AG08395 (cell line): Measurements from ENCODE around the gene VPS54.

Experiments used
- DNase-seq: peaks from one replicate; pipeline ENCODE4 v3.0.0; 2012; ENCODE audit warnings: mixed read lengths, low spot score

Gene VPS54

GRCh38 chr2:63899639-63900038 lies 119.6 kb downstream of the VPS54 start:
- no peak for DNase-seq

GRCh38 chr2:63898839-63899238 lies 120.4 kb downstream of the VPS54 start:
- no peak for DNase-seq

- no peak for DNase-seq
These were observed 125.1 kb downstream of the VPS54 start for GRCh38 chr2:63894167-63894566.

DNA sequence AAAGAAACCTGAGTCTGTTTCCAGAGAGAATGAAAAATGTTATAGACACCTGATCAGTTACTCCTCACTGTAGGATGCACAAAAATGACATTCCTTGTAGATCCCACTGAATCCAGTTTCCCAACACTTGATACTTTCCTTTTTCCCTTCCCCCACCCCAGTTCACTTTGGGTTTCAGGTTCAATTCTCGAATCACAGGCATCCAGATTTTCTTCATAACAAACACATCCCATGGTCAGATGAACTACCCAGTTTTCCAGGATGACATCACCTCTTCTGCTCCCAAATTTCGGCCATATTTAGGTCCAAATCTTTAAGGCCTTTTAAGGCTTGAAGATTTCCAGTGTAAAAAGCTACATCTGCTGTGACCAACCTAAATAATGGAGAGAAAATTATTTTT lies 126.1 kb downstream of the VPS54 start:
- no peak for DNase-seq

GRCh38 chr2:63891488-63892030 lies 127.7 kb downstream of the VPS54 start:
- no peak for DNase-seq

DNA sequence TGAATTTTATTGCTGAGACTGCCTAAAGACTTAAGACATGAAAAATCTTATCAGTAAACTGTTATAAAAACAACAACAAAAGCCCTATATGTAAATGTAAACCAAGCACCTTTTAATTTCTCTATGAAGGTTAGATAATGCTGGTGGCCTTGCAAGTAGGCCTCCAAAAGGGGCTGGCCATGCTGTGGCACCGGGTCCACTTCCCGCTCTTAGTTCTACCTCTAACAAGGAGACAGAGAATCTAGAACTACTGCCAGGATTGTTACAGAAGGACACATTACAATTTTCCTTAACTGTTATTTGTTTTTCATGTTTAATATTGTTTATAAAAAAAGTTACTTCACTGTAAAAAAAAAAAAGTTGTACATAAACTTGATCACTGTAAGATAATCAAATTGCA lies 128.6 kb downstream of the VPS54 start:
- DNase-seq = no peak

DNA sequence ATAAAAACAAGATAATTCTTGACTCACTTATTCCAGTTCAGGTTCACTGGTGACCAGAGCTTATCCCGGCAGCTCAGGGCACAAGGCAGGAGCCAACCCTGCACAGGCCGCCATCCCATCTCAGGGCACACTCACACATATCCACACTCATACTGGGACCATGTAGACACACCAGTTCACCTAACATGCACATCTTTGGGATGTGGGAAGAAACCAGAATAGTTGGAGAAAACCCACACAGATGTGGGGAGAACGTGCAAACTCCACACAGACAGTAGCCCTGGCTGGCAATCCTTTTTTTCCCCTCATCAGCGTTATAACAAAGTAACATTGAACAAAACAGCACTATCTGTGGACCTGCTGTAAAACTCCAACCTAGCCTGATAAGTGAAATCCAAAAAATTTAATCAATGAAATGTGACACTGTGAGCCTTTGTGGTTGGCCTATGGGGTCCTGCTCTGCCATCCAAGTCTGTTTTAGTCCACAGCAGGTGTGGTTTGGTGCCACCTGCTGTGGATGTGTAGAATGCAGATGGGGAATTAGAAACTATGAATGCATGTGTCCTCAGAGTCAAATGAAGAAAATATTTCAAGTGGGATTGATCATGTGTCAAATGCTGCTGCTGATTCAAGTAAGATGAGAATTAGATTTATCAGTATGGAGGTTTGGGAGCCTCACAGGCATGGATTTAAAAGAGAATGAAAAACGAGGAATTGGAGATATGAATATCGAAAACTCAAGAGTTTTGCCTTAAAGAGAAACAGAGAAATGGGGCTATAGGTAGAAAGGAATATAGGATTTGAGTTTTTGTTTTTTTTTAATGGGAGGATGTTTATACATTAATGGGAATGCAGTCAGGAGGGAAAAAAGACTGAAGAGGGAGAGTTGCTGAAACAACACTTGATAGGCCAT lies 130.5 kb downstream of the VPS54 start:
- DNase-seq = peak; percentile 60

DNA sequence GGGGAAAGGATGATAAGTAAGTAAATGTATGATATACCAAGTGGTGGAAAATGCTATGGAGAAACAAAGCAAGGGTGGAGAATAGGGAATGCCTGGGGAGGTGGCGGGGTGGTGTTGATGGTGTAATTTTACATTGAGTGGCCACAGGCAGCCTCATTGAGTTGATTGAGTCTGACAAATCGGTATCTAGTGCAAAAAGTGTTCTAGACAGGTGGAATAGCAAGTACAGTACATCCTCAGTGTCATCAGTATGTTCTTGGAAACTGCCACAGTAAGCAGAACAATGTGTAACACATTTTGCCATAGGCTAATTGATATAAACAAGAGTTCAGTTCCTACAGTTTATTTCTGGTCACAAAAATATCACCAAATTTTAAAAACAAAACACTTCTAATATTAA lies 131.2 kb downstream of the VPS54 start:
- no peak for DNase-seq

DNA sequence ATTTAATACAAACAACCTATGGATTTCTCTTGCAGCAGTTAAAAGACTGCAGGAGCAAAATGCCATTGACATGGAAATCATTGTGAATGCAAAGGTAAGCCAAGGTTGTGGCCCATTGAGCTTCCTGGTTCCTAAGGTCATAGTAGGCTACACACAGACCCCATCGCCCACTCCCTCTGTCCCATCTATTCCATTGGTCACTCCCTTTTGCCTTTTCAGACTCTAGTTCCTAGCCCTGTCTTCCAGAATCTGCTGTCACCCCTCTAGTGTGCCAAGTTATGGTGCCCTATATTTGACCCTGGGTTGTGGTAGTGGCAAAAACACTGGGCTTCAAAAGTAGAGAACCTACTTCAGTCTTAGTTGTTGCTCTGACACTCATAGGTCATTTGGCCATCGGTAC lies 132.8 kb downstream of the VPS54 start:
- no peak for DNase-seq

DNA sequence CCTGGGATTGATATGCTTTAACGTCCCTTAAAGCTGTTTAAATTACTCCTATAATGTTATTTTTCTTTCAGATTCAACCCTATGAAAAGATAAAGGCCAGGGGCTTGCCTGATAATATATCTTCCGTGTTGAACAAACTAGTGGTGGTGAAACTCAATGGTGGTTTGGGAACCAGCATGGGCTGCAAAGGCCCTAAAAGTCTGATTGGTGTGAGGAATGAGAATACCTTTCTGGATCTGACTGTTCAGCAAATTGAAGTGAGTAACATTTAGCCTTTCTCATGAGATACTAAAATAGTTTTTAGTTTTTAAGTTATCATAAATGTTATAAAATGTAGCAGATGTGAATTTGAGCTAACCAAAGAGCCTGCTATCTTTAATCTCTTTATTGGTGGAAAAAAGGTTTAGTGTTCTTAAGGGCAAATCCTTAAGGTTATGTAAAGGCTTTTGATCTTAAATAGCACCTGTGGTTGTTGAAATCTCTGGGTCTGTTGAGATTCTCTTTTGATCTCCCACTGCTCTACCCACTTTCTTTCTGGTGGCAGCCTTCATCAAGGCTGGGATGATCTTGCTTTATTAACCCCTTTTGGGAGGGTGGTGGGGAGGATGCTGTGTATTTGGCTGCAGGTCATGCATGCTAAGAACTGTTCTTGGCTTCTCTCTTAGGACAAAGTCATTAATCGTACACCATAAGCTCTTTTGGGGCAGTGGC lies 136.7 kb downstream of the VPS54 start:
- DNase-seq = no peak

DNA sequence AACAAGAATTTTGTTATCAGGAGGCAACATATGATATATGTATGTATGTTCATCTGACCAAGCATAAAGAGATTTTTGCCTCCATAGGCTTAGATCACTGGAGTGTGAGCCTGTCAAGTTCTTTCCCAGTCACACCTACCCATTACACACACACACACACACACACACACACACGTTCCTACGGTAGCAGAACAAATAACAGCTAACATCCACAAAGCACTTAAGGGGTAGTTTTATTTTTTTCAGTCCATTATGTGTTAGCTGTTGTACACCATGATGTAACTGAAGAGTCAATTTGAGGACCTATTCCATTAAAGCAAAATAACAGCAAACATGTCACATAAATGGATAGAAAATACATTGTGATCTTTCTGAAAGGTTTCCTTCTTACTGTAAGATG lies 138.0 kb downstream of the VPS54 start:
- DNase-seq = no peak

DNA sequence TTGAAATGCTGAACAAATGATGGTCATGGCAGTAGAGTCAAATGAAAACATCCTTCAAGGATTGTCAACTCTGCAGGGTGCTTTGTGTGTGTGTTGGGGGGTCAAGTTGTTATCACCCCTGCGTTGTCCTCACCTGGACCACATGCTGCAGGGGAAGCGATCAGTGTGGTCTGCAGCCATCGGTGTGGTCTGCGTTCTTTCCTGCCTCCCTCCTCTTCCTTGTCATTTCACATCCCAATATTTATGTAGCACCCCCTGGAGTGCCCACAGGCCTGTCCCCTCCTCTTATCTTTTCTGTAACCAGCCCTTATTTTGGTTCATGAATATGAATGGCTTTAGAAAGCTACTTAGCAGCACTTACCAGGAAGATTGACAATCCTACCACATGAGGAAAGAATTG lies 138.6 kb downstream of the VPS54 start:
- no peak for DNase-seq

GRCh38 chr2:63879876-63880433 lies 139.3 kb downstream of the VPS54 start:
- no peak for DNase-seq

DNA sequence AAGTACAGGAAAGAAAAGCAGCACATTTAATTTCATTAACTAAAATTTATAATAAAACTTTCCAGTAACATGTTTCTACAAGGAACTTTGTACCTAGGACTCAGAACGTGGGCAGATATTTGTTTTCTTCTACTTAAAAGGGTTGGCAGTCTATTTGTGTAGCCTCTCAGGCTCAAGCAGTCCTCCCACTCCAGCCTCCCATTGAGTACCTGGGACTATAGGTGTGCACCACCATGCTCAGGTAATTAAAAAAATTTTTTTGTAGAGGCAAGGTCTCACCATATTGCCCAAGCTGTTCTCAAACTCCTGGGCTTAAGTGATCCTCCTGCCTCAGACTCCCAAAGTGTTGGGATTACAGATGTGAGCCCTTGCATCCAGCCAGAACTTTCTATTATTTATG lies 140.7 kb downstream of the VPS54 start:
- no peak for DNase-seq

DNA sequence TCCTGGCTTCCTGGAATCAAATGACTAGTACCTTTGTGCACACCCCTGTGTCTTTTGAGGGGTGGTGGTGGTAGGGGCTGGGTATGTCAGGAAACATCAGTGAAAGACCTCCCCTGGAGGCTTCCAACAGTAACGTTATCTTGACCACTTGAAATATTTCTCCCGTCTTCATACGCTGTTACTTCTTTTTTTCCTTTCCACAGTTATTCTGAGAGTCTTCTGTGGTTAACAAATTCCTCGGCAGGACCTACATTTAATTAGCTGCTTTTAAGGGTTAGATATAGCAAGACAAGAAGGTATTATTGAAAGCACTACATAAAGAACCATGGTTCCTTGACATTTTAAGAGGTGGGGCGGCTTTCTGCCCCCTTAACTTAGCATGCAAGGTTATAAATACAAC lies 142.9 kb downstream of the VPS54 start:
- DNase-seq = no peak

- DNase-seq = no peak
These were observed 143.5 kb downstream of the VPS54 start for GRCh38 chr2:63875559-63876245.

DNA sequence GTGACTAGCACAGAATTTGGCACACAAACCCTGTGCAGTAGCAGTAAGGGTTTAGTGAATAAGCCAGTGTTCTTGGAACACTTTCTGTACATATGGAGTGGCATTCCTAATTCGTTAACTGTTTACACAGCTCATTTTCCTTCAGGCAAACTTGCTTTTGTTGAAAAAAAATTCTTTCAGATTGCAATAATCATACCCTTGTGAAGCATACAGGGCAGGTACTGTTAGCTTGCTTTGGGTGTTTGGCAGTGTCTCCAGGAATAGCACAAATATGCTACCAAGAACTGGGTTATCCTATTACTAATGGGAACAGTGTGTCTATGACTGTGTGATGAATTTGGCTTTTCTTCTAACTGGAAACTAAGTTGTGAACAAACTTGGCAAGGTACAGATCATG lies 144.1 kb downstream of the VPS54 start:
- peak; percentile 48 for DNase-seq

- no peak for DNase-seq
These were observed 144.8 kb downstream of the VPS54 start for GRCh38 chr2:63874204-63875130.

DNA sequence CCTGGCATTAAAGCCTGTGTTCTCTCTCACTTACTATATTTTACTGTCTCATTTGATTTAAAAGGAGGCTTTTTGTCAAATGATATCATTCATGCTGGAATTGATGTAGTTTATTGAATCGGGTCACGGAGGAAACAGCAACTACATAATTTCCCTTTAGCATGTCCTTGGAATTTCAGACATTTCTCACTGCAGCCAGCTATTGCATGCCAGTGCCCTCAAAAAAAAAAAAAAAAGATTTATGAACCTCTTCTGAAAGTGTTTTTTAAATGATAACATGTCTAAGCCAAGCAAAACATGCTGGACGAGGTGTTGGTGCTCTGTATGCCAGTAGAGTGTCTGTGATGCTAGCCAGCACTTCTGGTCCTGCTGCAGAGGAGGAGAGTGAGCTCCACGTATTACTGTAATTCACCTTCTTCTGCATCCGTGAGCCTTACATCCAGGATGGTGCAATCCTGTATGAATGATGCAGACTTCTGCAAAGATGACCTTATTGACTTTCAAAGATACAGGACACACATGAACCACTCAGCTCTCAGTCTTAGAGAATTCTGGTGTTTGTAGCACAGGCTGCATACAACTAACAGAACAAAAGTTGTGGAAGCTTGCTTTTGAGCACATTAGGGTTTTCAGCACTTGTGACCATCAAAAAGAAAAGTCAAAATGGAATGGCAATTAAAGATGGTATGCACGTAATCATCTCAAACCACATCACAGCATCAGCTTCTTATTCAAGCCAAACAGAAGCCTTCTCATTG lies 146.5 kb downstream of the VPS54 start:
- peak; percentile 4 for DNase-seq

DNA sequence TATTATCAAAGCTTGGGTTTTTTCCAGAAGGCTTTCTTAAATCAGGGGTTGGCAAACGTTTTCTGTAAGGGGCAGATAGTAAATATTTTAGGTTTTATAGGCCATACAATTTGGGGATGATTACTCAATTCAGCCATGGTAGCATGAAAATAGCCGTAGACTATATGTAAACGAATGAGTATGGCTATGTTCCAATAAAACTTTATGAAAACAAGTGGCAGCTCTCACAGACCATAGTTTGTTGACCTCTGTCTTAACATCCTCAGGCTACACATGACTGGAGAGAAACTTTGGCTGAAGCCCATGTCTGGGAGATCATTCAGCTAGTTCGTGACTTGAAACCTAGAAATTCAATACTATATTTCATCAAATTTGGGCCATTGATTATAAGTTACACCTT lies 147.4 kb downstream of the VPS54 start:
- DNase-seq = no peak
